ENCODE data around the gene DENND1B.
"Not testable (repeated sequence)": the region's sequence is repeated elsewhere in the genome, so short reads cannot be mapped to it uniquely, and the experiment has no call there.

DENND1B gene

DNA sequence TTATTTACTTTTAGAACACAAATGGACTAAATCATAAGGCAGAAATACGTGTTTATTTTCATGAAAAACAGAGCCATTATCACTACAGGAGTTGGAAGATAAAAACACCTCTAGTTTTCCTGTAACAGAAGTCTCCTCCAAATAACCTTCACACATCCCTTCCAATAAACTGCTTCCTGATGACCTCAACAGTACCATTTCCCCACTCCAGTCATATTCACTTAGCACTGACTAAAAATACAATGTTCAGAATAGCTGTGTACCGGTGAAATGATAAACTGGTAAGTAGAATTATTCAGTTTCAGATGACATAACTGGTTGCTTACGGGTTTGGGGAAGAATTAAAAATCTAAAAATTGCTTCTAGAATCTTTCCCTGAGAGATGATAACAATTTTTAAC is 137.9 kb downstream of the DENND1B start:
- DNase-seq (ENCODE audit: extremely low read depth in 1 of 2, low read depth in 1 of 2) = no peak

DNA sequence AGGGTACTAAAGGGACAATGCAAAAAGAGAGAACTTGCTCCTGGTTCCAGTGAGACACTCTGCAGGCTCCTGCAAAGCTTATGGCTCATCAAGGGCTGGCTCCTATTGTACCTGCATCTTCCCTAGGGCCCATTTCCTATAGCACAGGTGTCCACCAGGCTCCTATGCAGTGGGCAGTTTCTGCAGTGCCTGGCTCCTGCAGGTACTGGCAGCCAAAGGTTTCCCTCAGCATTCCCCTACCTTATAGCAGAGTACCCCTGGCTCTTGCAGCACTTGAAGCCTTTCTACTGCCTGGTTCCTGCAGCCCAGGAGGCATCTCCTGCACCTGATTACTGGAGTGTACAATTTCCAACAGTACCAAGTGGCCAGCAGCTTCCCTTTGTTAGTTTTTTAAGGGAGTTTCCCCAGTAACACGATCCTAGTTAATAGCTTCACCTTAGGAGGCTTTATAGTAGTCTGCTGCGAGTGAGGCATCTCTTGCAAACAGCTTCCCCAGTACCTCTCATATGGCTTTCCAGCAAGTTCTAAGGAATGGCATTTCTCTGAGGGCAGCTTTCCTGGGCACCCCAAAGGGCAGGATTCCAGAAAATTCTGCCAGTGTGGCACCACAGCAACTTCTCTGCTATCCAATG is 141.7 kb downstream of the DENND1B start:
- DNase-seq (ENCODE audit: extremely low read depth in 1 of 2, low read depth in 1 of 2) = no peak

DNA sequence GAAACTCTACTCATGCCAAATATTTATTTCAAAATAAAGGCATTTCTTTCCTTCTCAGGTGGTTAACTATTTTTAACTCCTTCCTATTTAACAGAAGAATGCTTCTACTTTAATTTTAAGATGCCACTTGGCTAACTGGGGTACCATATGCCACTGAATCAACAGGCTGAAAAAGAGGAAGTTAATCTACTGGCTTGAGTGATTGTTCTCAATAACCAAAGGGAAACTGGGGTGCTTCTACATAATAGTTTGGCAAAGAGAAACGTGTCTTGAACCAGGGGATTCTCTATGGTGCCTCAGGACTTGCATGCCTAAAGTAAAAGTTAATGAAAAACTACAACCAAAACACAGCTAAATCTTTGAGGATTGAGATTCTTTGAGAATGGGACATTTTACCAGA is 142.6 kb downstream of the DENND1B start:
- no peak for DNase-seq (ENCODE audit: extremely low read depth in 1 of 2, low read depth in 1 of 2)

DNA sequence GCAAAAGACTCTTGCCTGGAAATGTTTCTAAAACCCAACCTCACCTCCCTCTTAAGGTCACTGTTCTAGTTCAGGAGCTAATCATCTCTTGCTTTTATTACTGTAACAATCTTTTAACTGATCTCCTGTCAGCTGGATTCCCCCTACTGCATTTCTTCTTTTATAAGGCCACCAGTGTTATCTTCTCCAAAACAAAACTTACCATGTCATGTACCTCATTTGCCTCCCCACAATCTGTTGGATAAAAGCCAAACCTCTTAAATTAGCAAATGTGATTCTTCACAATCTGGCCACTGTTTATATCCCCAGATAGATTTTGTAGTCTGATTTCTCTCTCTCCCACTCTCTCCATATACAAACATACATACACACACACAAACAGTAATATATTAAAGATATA is 143.3 kb downstream of the DENND1B start:
- DNase-seq (ENCODE audit: extremely low read depth in 1 of 2, low read depth in 1 of 2) = no peak

DNA sequence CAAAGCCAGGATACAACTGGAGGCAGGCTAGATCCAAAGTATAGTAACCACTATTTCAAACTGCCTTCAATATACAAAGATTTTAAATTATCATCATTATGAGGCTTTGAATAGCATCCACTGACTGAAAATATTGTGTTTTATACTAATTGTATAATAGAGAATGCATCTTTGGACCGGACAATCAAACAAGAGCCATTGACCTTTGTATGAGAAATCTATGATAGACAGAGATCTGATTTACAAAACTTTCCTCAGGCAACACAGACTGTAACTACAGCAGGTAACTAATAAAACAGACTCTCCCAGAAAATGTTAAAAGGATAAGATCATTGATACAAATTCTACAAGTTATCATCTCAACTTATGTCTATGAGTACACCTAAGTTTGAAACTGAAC is 152.9 kb downstream of the DENND1B start:
- no peak for DNase-seq (ENCODE audit: extremely low read depth in 1 of 2, low read depth in 1 of 2)

DNA sequence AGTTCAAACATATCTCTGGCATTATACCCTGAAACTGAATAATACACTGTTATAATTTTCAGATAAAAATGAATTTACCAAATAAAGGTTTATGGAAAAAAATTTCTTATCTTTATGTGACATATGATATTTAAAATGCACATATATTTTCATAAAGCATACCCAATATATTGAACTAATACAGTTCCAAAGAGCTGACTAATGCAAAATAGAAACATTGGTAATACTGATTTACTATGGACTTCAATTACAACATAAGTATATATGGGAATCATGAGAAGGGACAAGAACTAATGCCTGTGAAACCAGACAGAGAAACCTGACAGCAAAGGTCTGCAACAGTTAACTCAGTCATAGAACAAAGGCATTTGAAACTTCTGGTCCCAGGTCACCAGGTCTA is 153.5 kb downstream of the DENND1B start:
- DNase-seq (ENCODE audit: extremely low read depth in 1 of 2, low read depth in 1 of 2) = no peak

DNA sequence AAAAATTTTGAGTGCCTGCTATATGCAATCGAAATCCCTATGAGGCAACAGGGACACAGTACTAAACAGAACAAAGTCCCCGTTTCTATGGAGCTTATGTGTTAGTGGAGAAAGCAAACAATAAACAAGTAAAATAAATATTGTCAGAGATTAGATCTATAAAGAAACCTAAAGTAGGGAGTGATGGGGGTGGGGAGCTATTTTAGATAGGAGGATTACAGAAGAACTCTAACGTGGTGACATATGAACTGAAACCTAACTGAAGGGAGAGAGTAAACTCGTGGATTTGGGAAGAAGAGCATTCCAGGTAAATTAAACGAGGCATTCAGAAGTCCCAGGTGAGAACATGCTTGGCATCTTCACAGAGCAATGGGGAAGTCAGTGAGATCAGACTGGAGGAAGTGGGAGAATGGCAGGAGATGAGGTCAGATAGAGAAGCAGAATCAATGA is 154.5 kb downstream of the DENND1B start:
- no peak for DNase-seq (ENCODE audit: extremely low read depth in 1 of 2, low read depth in 1 of 2)

DNA sequence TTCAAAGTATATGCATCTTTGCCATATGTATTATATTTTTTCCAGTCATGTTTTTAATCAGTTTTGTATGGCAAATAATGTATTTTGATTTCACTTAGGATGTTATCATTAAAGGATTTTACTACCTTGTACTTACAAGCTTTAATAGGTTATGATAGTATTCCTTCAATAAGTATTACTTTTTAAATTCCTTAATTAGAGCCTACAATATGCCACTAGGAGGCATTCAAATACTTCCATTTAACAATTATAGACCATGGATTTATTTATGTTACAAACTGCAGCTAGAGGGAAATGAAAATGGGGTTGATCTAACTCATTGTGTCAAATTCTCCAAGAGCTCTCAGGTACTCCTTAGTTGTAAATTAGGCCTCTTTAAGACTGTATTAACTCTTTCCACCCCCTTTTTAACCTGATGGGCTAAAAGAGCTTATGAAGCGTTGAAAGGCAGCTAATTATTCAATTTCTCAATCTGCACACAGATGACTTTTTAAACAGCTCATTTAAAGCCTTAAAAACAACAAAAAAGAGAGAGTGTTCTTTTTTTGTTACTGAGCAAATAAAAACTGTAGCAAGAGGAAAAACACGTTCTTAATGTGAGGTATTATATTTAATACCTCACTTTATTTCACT is 156.2 kb downstream of the DENND1B start:
- DNase-seq (ENCODE audit: extremely low read depth in 1 of 2, low read depth in 1 of 2) = no peak

DNA sequence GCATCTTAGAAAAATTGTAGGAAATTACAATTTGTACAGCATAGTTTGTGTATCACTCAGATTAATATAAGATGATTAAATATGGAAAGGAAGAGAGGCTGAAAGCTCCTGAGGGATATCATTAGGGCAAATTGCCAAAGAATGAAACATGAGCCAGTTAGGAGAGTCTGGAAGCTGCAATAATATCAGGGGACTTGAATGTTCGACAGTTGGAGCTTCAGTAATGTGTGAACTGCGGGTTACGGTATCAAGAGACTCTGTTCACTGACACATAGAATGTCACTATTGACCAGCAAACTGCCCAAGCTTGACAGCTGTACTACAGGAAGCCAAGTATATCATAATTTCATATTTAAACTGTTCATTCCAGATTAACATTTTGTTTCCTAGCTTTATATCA is 157.2 kb downstream of the DENND1B start:
- DNase-seq (ENCODE audit: extremely low read depth in 1 of 2, low read depth in 1 of 2) = no peak

DNA sequence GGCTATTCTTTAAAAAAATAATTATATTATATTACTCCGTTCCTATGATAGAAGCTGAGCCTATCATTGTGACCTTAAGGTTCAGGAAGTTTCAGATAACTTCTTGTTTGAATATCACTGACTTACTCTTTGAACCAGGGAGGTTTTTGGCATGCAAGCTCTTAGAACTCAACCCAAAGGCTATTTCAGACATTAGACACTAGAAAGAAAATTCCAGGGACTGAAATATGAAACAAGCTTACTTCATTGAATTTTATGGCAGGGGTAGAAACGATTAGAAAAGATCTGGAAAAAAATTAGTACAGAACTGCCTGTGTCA is 159.6 kb downstream of the DENND1B start:
- no peak for DNase-seq (ENCODE audit: extremely low read depth in 1 of 2, low read depth in 1 of 2)

DNA sequence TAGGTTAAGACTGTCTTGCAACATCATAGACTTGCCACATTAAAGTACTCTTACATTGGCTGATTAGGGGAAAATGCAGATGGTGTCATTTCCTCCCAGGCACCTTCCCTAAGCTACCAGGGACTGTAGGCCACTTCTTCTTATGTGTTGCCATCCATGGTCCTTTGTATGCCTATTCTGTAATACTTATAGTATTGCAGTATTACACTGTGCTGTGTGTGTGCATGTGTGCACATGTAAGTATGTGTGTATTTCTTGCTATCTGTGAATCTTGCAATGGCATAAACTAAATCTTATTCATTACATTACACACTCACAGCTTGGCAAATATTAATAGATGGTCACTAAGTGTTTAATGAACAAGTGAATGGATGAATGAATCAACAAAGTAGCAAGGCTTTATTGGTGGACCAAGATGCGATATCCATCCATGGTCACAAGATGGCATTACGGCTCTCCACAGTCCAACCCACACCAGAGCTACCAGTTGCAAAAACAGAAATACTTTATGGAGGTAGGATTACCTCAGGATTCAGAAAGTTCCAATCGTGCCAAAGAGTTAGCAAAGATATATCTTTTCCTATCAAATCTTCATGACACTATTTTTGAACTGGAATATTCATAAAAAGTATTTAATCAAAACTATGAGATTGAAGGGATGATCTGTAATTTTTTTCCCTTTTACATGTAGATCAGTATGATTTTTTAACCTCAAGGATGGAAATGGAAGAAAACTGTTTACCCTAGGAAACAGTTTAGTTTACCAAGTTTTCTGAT is 160.2 kb downstream of the DENND1B start:
- no peak for DNase-seq (ENCODE audit: extremely low read depth in 1 of 2, low read depth in 1 of 2)

DNA sequence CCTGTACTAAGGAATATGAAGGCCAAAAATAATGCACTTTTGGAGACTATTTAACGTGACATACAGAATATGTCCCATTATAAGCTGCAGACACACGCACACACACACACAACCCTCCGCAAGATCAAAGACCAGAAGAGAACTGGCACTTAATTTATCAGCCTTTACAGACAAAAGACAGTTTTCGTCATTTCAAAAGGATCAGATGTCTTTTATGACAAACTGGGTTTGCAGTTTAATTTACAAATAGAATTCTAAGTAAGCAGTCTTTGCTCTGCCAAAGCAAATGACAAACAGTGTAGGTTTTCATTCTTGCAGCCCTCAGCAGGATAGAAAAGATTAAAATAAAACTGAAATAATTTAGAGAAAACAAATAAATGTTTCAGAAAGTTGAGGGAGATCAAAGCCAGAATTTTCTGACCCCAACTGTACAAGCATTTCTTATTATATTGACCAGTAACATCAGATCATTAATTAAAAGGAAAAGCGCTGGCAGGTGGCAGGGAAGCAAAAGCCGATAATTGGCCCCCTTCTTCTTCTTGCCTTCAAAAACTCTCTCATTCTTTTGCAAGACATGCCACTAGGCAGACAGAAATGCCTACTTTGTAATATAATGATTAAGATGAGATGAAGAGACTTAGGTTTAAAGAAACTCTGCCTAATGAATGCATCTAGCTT is 169.0 kb downstream of the DENND1B start:
- no peak for DNase-seq (ENCODE audit: extremely low read depth in 1 of 2, low read depth in 1 of 2)

DNA sequence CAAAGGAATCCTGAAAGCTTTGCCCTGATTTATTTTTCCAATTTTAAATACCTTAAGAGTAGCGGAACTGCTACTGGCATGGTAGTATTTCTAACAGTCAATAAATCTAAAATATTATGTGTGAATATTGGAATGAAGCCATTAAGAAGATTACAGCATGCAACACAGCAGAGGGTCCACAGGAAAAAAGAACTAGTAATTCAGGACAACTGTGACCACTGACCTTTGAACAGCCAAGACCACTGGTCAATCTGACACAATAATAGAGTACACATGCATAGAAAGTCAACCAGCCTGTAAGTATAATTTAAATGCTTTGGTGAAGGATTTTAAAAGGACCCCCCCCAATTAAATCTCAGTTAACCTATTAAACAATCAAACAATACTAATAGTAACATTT is 171.0 kb downstream of the DENND1B start:
- no peak for DNase-seq (ENCODE audit: extremely low read depth in 1 of 2, low read depth in 1 of 2)

DNA sequence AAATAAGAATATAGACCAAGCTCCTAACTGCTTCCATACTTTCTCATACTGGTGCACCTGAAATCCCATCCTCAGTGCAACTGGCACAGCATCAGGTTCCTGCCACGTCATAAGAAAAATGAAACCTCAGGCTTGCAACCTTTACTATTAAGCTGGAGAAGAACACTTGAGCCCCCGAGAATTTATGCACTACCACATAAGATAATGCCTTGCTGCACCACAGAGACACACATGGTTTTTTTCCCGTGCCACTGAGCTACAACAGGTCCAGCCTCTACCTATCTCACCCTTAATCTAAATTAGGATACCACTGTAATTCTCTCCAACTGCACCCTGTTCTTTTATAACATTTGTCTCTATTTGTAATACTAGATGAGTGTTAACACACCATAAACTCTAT is 174.5 kb downstream of the DENND1B start:
- no peak for DNase-seq (ENCODE audit: extremely low read depth in 1 of 2, low read depth in 1 of 2)

DNA sequence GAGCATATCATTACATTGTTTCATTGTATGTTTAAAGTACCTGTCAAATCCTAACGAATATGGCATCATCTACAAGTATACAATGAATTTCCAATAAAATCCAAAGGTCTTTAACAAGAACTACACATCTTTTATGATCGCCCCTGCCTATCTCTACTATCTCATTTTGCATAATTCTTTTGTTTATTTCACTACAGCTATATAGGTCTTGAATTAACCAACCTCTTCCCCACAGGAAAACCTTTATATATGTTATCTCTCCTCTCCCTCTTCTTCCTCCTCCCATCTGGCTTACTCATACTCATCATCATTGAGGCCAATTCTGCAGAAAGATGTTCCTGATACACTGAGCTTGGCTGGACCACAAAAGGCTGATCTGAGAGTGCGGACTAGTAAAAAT is 175.5 kb downstream of the DENND1B start:
- no peak for DNase-seq (ENCODE audit: extremely low read depth in 1 of 2, low read depth in 1 of 2)

DNA sequence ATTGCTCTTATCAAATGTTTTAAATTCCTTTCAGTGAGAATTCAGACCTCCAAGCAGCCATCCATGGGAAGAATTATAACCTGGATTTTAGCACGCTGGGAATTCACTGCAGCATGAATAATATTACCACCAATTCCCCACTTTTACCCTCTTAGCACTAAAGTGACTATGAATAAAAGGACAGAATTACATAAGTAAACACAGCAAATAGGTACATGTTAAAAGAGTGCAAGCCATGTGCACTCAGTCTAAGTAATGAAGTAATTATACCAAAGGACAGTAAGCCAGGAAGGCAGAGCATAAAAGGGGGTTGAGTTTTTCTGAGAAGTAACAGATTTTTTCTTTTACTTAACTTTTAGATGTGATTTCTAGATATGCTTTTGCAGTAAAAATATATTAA is 176.3 kb downstream of the DENND1B start:
- DNase-seq (ENCODE audit: extremely low read depth in 1 of 2, low read depth in 1 of 2) = no peak

DNA sequence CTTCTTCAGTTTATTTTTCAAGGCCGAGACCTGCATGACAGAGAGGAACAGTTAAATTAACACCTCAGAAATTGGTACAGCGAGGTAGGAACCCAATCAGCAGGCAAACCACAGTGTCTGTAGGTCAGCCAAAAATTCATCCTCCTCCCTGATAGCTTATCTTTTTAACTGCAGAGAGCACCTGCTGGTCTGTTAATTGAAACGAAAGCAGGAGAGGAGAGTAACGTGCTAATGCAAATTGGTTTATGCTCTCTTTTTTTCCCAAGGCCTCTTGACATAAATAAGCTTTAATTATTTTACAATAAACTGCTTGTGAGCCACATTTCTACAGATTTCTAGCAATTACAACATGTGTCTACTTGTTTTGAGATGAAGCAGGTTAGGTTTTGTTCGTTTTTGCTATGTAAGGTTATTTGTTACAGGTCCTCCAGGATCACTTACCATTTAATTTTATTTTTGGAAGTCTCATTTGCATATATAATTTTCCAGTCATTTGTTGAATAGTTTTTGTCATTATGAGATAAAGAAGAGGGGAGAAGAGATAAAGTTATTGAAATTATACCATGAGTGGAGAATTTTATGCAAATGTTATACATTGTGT is 179.9 kb downstream of the DENND1B start:
- DNase-seq (ENCODE audit: extremely low read depth in 1 of 2, low read depth in 1 of 2) = no peak

DNA sequence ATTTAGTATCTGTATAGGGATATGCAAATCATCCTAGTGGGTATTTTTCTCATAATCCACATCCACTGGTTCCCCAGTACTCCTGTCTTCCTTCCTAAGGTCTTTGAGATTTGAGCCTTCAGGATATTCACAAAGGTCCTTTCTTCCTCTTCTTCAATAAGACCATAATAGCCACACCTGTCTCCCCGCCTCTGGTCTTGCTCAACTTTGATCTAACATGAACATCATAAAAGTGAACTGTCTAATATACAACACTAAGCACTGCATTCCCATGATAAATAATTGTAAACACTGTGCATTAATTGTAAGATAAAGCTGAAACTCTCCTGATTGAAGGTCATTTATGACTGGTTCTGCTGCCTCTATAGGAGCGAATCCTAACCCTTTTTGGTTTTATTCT is 184.6 kb downstream of the DENND1B start:
- DNase-seq (ENCODE audit: extremely low read depth in 1 of 2, low read depth in 1 of 2) = no peak

DNA sequence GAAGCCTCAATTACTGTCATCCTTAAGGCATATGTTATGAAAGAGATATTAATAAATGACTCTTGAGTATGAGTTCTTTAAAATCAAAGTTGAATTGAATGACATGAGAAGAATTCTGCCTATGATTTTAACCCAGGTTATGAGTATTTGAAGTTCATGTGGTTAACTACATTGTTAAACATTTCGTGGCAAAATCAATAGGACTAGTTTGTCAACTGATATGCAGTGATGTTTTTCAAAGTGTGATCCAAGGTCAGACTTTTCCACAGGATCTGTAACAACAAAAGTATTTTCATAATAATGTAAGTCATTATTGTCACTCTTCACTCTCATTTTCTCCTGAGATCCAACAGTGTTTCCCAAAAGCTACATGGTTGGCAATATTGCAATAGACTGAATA is 189.5 kb downstream of the DENND1B start:
- no peak for DNase-seq (ENCODE audit: extremely low read depth in 1 of 2, low read depth in 1 of 2)

DNA sequence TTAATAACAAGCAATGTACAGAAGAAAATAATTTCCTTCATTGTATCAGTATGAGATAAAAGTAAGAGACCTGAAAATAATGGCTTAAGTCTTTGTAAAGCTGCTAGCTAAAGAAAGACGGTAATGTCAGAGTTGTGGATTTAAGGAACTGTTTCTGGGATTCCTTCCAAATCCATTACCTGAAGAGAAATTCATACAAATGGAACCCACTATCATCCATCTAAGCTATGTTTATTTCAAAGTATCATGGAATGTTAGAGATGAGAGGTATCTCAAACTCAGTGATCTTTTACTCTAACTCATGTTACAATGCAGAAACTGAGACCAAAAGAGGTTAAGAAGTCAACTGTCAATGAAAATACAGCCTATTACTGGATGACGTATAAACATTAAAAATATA is 197.7 kb downstream of the DENND1B start:
- no peak for DNase-seq (ENCODE audit: extremely low read depth in 1 of 2, low read depth in 1 of 2)

DNA sequence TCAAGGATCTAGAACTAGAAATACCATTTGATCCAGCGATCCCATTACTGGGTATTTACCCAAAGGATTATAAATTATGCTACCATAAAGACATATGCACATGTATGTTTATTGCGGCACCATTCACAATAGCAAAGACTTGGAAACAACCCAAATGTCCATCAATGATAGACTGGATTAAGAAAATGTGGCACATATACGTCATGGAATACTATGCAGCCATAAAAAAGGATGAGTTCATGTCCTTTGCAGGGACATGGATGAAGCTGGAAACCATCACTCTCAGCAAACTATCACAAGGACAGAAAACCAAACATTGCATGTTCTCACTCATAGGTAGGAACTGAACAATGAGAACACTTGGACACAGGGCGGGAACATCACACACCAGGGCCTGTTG is 199.7 kb downstream of the DENND1B start:
- DNase-seq (ENCODE audit: extremely low read depth in 1 of 2, low read depth in 1 of 2) = not testable (repeated sequence)
